ENCODE results near the gene HAO1.

DNA sequence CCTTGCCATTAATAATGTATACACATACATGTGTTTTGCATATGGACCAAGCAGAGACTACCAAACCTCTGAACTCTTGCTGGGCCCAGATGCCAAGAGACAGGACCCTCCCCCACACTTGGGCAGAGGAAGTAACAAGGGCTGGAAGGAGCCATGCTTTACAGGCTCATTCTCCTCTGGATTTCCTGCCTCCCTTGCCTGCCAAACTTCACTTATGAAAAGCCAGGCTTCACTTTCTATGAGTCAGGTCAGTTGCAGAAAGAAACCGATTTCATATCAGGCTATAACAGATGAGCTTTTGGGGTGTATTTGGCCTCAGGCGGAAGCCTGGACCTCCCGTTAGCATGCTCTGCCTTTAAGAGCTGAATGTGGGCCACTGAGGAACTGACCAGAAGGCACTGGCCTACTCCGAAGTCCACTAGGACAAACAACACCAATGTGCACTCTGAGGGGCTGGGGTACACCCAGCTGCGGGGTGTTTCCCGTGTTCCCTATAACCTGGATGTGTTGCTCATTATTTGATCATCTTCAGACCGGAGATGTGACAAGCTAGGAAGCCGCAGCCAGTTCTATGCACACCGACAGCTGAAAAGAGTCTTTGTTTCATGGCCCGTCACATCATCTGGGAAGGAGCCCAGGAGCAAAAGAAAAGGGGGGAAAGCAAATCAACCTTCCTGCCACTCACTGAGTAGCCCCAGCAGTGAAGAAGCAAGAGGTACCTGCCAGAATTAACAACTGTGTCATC is 28.5 kb downstream of the HAO1 start:
- TF ChIP-seq, protein P1, sequence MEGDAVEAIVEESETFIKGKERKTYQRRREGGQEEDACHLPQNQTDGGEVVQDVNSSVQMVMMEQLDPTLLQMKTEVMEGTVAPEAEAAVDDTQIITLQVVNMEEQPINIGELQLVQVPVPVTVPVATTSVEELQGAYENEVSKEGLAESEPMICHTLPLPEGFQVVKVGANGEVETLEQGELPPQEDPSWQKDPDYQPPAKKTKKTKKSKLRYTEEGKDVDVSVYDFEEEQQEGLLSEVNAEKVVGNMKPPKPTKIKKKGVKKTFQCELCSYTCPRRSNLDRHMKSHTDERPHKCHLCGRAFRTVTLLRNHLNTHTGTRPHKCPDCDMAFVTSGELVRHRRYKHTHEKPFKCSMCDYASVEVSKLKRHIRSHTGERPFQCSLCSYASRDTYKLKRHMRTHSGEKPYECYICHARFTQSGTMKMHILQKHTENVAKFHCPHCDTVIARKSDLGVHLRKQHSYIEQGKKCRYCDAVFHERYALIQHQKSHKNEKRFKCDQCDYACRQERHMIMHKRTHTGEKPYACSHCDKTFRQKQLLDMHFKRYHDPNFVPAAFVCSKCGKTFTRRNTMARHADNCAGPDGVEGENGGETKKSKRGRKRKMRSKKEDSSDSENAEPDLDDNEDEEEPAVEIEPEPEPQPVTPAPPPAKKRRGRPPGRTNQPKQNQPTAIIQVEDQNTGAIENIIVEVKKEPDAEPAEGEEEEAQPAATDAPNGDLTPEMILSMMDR (optimal IDR thresholded peaks at IDR 0.05 in 1 of 3, IDR thresholded peaks at IDR 0.05 in 1 of 3, conservative IDR thresholded peaks at IDR 0.05 in 1 of 3; ENCODE audit: extremely low read depth in 1 of 3, insufficient read depth in 2 of 3, low read length in 3 of 3), result no peak
- TF ChIP-seq EZH2 (IDR thresholded peaks at IDR 0.05; ENCODE audit: low read length), result no peak
